Measurements from ENCODE around the gene NCAPG2. TPM values are rescaled to one million over a fixed set of nuclear protein-coding genes. Genes with fewer than 3 reads are reported as not detected.

Gene NCAPG2
- total and polyA plus RNA-seq, 2 donors from 2014 or later = 1.3 to 6.3 TPM

DNA sequence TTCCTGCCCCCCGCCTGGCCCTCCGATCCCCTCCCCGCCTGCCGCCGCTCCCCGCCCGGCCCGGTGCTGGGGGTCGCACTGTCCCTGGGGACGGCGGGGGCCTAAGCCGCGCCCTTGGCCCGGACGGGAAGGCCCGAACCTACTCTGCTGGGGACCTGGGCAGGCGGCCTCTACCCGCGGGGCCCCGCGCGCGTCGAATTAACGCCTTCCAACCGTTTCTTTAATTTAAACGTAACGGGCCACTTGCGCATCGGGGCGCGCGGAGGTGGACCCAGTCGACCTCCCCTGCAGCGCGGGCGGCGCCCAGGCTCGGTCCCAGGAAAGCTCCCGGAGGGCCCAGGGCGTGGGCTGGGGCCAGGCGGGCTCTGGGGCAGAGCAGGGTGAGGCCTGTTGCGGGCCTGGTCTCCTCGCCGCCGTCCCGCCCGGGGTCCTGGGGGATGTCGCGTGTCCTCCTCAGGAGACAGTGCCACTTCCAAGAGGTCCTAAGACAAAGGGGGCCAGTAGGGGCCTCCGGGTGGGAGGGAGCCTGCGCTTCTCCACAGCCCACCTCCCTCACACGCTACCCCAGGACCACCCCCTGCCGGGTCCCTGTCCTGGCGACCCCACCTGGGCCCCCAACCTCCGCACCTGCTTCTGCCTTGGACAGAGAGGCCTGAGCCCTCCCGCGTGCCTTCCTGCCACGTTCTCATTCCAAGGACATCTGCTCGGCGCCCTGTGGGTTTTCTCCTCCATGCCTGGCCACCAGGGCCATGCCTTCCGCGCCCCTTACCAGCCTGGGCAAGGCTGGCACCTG is 116.3 kb downstream of the NCAPG2 start:
- no peak overlapping the region for H3K9ac ChIP-seq (ENCODE audit: low read length in 3 of 3)
- no peak overlapping the region for H3K27ac ChIP-seq (ENCODE audit: low read depth in 2 of 2, low read length in 2 of 2)
- no peaks in the 10 kb centered on the region for H3K36me3 ChIP-seq (ENCODE audit: control insufficient read depth in 2 of 3, insufficient read depth in 3 of 3, low read length in 3 of 3)
- H3K4me3 ChIP-seq (ENCODE audit: low read length in 3 of 3) = no peak overlapping the region
- peaks cover 0 to 13% (median 0%) of the 10 kb centered on the region in 3 donors for H3K4me1 ChIP-seq (ENCODE audit: control insufficient read depth in 2 of 3, insufficient read depth in 2 of 3, low read depth in 1 of 3, low read length in 3 of 3)
- H3K27me3 ChIP-seq (ENCODE audit: control insufficient read depth, insufficient read depth, low read length) = peaks cover 17% of the 10 kb centered on the region
- intact Hi-C loops (cut with DNase I) = no loop called here
- TF ChIP-seq, protein P1, sequence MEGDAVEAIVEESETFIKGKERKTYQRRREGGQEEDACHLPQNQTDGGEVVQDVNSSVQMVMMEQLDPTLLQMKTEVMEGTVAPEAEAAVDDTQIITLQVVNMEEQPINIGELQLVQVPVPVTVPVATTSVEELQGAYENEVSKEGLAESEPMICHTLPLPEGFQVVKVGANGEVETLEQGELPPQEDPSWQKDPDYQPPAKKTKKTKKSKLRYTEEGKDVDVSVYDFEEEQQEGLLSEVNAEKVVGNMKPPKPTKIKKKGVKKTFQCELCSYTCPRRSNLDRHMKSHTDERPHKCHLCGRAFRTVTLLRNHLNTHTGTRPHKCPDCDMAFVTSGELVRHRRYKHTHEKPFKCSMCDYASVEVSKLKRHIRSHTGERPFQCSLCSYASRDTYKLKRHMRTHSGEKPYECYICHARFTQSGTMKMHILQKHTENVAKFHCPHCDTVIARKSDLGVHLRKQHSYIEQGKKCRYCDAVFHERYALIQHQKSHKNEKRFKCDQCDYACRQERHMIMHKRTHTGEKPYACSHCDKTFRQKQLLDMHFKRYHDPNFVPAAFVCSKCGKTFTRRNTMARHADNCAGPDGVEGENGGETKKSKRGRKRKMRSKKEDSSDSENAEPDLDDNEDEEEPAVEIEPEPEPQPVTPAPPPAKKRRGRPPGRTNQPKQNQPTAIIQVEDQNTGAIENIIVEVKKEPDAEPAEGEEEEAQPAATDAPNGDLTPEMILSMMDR (IDR thresholded peaks at IDR 0.05; ENCODE audit: borderline replicate concordance, extremely low read depth, insufficient read depth) = no peak
- no peak for FAIRE-seq
- peak in 2 of 5 donors; percentile 29 to 65 for DNase-seq
- no peaks in the 10 kb centered on the region for H3K9me3 ChIP-seq (ENCODE audit: control insufficient read depth in 2 of 3, insufficient read depth in 1 of 3, low read length in 3 of 3)

DNA sequence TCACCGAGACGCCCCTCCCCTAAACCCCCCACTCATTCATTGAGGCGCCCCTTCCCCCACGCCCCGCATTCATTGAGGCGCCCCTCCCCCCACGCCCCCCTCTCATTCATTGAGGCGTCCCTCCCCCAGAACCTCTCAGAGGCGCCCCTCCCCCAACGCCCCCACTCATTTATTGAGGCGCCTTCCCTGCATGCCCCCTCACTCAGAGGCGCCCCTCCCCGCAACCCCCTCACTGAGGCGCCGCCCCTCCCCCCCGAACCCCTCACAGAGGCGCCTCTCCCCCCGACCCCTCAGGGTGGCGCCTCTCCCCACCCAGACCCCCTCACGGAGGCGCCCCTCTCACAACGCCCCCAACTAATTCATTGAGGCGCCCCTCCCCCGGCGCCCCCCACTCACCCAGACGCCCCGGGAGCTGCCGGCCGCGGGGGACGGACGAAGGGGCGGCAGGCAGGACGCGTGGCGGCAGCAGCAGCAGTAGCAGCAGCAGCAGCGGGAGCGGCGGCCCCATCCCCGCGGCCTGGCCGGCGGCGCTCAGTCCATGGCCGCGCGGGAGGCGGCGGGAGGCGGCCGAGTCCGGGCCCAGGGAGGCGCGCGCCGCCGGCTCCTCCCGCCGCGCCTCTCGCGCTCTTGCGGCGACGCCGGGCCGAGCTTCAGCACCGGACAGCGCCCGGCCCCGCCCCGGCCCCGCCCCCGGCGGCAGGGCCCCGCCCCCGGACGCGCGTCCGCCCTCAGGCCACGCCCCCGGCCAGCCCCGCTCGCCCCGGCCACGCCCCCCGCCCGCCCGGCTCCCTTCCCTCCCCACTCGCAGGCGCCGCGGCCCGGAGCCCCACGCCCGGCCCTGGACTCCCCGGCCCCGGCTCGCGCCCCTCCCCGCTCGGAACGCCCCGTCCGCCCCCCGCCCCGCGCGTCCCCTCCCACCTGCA is 117.2 kb downstream of the NCAPG2 start, which contains the start of gene PTPRN2:
Gene PTPRN2, minus strand, starts transcription at position 662 of the 923 bp plus-strand sequence.
- H3K4me3 ChIP-seq (ENCODE audit: low read length in 3 of 3) = no peak within 1 kb of the TSS
- H3K4me1 ChIP-seq (ENCODE audit: control insufficient read depth in 2 of 3, insufficient read depth in 2 of 3, low read depth in 1 of 3, low read length in 3 of 3) = peaks cover 0 to 13% (median 0%) of the 10 kb centered on the region in 3 donors
- FAIRE-seq (no peak), DNase-seq (peak; percentile 71 to 86 (median 75))
- TF ChIP-seq, protein P1 (IDR thresholded peaks at IDR 0.05; ENCODE audit: borderline replicate concordance, extremely low read depth, insufficient read depth) = no peak
- H3K9me3 ChIP-seq (ENCODE audit: control insufficient read depth in 2 of 3, insufficient read depth in 1 of 3, low read length in 3 of 3) = no peaks in the 10 kb centered on the region
- H3K27me3 ChIP-seq (ENCODE audit: control insufficient read depth, insufficient read depth, low read length) = peaks cover 20% of the 10 kb centered on the region
- no peak within 1 kb of the TSS for H3K27ac ChIP-seq (ENCODE audit: low read depth in 2 of 2, low read length in 2 of 2)
- H3K36me3 ChIP-seq (ENCODE audit: control insufficient read depth in 2 of 3, insufficient read depth in 3 of 3, low read length in 3 of 3) = no peaks in the 10 kb centered on the region
- intact Hi-C loops (cut with DNase I) = no loop called here
- H3K9ac ChIP-seq (ENCODE audit: low read length in 3 of 3) = no peak within 1 kb of the TSS

DNA sequence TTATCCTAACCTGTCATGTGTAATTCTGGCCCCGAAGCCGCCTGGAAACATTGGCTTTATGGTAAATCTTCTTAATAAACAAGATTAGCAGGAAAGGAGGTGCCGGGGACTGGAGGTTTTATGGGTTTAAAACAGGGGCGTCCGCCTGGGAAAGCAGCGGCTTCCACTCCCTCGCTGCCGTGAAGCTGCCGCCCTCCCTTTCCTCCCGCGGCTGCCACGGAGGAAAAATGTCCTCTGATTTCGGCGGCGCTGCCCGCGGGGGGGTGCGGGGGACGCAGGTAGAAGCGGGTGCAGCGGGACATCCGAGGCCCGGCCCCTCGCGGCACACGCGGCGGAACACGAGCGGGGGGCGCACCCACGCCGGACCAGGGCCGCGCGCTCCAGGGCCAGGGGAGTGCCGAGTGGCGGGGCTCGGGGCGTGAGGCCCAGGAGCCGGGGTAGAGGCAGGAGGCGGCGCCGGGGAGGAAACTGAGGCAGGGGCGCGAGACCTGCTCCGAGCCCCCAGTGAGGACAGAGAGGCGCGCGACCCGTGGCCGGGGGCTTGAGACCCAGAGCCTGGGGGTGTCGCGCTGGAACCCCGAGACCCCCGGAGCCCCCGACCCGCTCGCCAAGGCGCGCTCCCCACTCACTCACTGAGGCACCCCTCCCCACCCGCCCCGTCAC is 118.0 kb downstream of the NCAPG2 start:
- no peak overlapping the region for H3K4me3 ChIP-seq (ENCODE audit: low read length in 3 of 3)
- TF ChIP-seq, protein P1 (IDR thresholded peaks at IDR 0.05; ENCODE audit: borderline replicate concordance, extremely low read depth, insufficient read depth) = no peak
- FAIRE-seq = no peak
- H3K27me3 ChIP-seq (ENCODE audit: control insufficient read depth, insufficient read depth, low read length) = peaks cover 20% of the 10 kb centered on the region
- H3K9ac ChIP-seq (ENCODE audit: low read length in 3 of 3) = no peak overlapping the region
- H3K36me3 ChIP-seq (ENCODE audit: control insufficient read depth in 2 of 3, insufficient read depth in 3 of 3, low read length in 3 of 3) = no peaks in the 10 kb centered on the region
- no peak overlapping the region for H3K27ac ChIP-seq (ENCODE audit: low read depth in 2 of 2, low read length in 2 of 2)
- peaks cover 0 to 13% (median 0%) of the 10 kb centered on the region in 3 donors for H3K4me1 ChIP-seq (ENCODE audit: control insufficient read depth in 2 of 3, insufficient read depth in 2 of 3, low read depth in 1 of 3, low read length in 3 of 3)
- intact Hi-C loops (cut with DNase I) = no loop called here
- no peaks in the 10 kb centered on the region for H3K9me3 ChIP-seq (ENCODE audit: control insufficient read depth in 2 of 3, insufficient read depth in 1 of 3, low read length in 3 of 3)
- peak in 2 of 5 donors; percentile 7 to 66 for DNase-seq
